Peyer's patch (tissue), 4 donors: ENCODE measurements around the gene ZNF547.

Experiments
- POLR2A ChIP-seq, 2 donors: fragments of 450-650 bp; IDR thresholded peaks; one replicate each; pipeline ENCODE4 v1.5.1; 2017; ENCODE audit warnings: antibody characterized with exemption in 2 of 2, mild to moderate bottlenecking in 2 of 2, moderate library complexity in 2 of 2
- TF ChIP-seq, protein P1 (sequence below), 6 experiments: fragments of 450-650 bp in 4 of 6; fragments of 200-600 bp in 2 of 6; sonication (generic) in 1 of 6; IDR thresholded peaks; one replicate each; pipeline ENCODE4 v1.5.1; 2017 to 2019; ENCODE audit warnings: antibody characterized with exemption in 6 of 6, mild to moderate bottlenecking in 3 of 6, moderate library complexity in 1 of 6

DNA sequence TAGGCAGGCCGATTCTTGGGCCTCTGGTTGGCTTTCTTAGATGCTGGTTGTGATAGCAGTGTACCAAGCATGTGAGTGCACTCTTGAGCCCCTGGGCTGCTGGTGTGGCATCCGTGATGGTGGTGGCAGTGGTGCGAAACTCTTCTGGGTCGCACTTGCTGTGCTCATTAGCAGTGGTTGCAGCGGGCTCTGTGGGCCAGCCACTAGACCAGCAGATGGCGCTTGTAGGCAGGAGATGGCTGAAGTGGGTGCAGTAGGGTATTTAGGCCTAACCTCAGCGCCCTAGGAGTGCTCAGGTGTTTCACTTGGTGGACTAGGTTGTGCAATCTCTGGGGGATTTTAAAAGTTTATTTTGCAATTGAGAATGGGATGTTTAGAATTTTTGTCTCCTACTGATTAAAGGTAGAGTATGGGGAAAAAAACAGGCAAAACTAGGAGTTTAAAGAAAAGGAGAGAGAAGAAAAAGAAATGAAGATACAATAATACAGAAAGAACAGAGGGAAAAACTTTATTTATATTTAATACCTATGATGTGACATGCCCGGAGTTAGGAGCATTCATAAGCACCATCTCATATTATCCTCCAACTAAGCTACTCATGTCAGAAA, 43.3 kb downstream of the ZNF547 start:
- TF ChIP-seq, protein P1, sequence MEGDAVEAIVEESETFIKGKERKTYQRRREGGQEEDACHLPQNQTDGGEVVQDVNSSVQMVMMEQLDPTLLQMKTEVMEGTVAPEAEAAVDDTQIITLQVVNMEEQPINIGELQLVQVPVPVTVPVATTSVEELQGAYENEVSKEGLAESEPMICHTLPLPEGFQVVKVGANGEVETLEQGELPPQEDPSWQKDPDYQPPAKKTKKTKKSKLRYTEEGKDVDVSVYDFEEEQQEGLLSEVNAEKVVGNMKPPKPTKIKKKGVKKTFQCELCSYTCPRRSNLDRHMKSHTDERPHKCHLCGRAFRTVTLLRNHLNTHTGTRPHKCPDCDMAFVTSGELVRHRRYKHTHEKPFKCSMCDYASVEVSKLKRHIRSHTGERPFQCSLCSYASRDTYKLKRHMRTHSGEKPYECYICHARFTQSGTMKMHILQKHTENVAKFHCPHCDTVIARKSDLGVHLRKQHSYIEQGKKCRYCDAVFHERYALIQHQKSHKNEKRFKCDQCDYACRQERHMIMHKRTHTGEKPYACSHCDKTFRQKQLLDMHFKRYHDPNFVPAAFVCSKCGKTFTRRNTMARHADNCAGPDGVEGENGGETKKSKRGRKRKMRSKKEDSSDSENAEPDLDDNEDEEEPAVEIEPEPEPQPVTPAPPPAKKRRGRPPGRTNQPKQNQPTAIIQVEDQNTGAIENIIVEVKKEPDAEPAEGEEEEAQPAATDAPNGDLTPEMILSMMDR (IDR thresholded peaks at IDR 0.05), result peak in 5 of 6 experiments; percentile 35 to 59 (median 37)
- no peak for TF ChIP-seq POLR2A (IDR thresholded peaks at IDR 0.05)
